ENCODE measurements around the gene CHRNB4.

Gene CHRNB4

GRCh38 chr15:78633348-78633747 is 7.7 kb downstream of the CHRNB4 start:
- DNase-seq (ENCODE audit: low read depth in 2 of 2) = no peak

DNA sequence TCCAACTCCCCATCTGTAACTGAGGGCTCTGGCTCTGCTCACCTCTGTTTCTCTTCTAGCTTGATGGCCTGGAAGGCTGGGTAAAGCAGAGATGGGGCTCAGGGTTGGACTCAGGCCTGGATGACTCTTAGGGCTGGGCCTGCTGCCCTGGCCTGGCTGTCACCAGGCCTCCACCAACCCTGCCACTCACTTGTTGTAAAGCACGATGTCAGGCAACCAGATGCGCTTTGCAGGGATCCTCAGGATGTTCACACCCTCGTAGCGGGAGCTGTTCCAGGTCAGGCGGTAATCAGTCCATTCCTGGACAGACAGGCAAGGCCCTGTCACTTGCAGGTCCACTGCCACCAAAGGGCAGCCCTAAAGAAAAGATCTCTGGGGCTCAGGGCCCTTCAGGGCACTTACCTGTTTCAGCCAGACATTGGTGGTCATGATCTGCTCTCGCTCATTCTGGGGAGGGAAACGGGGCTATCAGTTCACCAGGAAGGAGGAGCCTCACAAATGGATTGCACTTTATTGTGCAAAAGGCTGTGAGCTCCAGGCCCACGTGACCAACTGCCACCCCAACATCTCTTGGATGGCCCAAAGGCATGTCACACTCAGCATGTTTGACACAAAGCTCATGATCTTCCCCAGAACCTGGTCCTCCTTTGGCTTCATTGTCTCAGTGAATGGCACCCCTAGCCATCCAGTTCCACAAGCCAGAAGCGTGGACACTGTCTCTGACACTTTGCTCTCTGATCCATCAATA is 9.9 kb downstream of the CHRNB4 start:
- DNase-seq (ENCODE audit: low read depth in 2 of 2) = no peak

DNA sequence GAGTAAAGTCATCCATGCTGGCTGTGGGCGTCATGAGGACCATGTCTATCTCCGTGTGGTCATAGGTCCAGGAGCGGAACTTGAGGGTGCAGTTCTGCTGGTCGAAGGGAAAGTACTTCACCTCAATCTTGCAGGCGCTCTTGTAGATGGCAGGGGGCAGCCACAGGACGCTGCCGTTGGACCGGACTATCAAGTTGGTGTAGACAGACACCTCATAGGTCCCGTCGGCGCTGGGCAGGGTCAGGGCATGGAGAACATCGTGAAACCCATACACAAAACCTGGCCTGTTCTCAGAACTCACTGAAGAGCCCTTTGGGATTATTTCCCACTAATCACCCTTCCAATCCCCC is 11.3 kb downstream of the CHRNB4 start:
- no peak for DNase-seq (ENCODE audit: low read depth in 2 of 2)

DNA sequence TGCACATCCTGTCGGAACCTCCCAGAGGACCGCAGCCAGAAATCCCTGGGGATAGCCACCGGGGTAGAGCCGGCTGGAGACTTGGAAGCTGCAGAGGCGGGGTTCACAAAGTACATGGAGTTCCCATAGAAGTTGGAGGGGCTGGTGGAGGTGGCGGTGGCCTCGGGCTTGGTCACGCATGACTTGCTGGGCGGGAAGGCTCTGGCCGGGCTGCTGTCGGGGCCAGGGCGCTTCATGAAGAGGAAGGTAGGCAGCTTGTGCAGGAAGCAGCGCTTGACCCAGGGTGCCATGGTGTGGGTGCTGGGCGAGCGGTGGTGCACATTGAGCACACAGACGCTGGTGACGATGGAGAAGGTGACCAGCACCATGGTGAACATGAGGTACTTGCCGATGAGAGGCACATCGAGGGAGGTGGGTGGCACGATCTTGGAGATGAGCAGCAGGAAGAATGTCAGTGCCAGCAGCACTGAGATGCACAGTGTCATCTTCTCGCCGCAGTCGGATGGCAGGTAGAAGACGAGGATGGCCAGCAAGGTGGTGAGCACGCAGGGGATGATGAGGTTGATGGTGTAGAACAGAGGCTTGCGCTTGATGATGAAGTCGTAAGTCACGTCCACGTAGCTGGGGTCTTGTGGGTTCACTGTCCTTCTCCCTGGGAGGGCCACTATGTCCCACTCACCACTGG is 11.8 kb downstream of the CHRNB4 start:
- DNase-seq (ENCODE audit: low read depth in 2 of 2) = no peak

GRCh38 chr15:78628227-78628626 is 12.8 kb downstream of the CHRNB4 start:
- DNase-seq (ENCODE audit: low read depth in 2 of 2) = no peak

- DNase-seq (ENCODE audit: low read depth in 2 of 2) = no peak
Observed at GRCh38 chr15:78627348-78627747, 13.7 kb downstream of the CHRNB4 start.

DNA sequence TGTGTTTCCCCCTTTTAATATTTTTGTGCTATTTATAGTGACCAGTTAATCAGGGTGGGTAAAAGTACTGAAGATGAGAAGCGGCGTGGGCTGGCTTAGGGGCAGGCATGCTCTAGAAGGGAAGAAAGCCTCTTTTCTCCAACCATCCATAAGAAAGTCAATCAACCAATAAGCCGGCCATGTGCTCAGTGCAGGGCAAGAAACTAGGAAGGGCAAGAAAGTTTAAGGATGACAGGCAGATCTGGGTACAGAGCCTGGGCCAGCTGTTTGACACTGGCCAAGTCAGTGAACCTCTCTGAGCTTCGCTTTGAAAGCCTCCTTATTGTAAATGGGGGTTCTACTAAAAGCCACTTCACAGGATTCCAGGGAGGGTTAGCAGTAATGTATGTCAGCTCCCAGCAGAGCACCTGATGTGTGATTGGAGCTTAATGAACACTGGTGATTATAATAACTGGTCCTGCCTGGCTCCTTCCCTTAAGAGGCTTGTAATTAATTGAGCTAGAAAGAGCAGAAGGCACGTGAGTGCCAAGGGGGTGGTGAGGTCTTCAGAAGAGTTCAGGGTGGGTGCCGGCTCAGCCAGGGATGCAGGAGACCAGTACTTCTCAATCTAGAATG is 14.5 kb downstream of the CHRNB4 start:
- DNase-seq (ENCODE audit: low read depth in 2 of 2) = no peak

DNA sequence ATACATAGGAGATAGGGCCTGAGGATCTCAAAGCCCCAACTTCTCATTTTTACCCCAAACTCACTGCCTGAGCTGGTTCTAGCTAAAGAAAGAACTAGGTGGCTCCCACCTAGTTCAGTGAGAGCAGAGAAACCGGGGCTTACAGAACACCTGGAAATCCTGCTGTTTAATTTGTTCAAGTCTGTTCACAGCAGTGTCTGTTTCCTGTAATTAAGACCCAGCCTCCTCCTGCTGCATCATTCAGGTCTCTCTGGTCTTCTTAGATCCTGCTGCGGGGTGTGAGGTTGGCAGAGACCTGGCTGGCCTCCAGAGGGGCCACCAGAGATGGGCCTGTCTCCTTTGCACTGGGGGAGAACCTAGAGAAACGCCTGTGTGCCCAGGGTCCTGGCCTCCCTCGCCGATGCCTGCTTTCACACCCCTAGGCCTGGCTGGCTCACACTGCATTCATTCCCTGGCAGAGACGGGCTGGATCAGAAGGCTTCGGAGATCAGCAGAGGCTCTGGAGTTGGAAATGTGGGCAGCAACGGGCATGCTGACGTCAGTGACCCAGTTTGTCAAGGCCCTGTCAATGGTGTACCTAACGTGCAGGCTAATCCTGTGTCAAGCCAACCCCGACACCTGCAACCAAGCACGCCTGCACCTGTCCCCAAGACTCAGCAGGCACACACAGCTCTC is 15.3 kb downstream of the CHRNB4 start:
- DNase-seq (ENCODE audit: low read depth in 2 of 2) = no peak

GRCh38 chr15:78624651-78625590 is 16.1 kb downstream of the CHRNB4 start:
- DNase-seq (ENCODE audit: low read depth in 2 of 2) = no peak

- DNase-seq (ENCODE audit: low read depth in 2 of 2) = no peak
Observed at GRCh38 chr15:78623786-78624497, 17.1 kb downstream of the CHRNB4 start.

GRCh38 chr15:78621810-78622402 is 19.1 kb downstream of the CHRNB4 start:
- DNase-seq (ENCODE audit: low read depth in 2 of 2) = no peak

- no peak for DNase-seq (ENCODE audit: low read depth in 2 of 2)
Observed at GRCh38 chr15:78620527-78621421, 20.2 kb downstream of the CHRNB4 start, which contains the start of gene CHRNA3. Gene CHRNA3 (minus strand): TSS chr15:78620996. CDS start chr15:78620794, 202 bp downstream.

- DNase-seq (ENCODE audit: low read depth in 2 of 2) = no peak
Observed at GRCh38 chr15:78620021-78620526, 20.9 kb downstream of the CHRNB4 start.

DNA sequence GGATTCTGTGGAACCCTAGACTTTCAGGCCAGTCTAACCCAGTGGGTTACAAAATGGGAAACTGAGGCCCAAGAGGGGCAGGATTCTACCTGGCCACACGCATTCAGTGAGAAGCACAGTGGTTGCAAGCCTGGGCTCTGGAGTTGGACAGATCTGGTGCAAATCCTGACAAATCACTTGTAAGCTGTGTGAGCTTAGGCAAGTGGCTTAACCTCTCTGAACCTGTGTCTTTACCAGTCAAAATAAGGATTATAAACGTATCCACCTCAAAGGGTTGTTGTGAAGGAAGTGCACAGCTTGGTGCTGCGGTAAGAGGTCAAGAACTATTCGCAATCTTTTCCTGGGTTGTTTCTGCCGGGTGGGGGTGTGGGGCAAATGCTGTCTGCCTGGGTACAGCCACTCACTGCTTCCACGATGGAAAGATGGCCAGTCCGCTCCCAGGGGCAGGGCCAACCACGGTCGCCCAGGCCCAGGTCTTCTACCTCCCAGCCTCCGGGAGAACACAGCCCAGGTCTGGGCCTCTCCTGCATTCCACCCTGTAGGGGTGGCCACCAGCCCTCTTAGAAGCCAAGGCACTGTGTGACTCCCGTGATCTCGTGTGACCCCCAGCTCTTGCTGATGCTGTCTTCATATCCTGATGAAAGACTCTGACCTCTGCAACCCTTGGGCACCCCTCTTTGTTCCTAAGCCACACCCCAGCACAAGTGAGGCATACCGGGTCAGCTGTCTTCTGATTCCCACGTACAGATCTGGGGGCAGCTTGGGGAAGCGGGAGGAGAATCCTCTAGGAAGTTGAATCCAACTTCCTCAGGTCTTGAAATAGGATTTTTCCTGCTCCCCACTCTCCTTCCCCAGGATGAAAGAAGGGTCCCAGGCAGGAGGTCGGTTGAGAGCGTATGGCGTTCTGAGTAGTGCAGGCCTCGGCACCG is 21.7 kb downstream of the CHRNB4 start:
- DNase-seq (ENCODE audit: low read depth in 2 of 2) = no peak

DNA sequence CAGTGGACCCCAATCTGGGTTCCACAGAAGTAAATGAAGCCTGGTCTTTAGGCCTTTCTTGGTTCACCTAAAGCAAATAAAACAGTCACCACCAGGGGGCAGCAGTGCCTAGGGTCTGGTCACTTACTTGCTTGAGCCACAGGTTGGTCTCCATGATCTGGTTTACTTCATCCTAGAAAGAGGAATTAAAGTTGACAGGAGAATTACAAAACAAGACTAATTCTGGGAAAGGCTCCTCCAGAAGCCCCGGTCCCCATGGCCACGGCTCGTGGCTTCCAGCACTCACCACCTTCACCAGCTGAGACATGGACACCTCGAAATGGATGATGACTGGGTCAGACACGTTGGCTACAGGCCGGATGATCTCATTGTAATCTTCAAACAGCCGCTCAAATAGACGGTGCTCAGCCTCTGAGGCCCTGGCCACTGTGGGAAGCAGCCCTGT is 22.5 kb downstream of the CHRNB4 start:
- DNase-seq (ENCODE audit: low read depth in 2 of 2) = peak; percentile 67 to 81

DNA sequence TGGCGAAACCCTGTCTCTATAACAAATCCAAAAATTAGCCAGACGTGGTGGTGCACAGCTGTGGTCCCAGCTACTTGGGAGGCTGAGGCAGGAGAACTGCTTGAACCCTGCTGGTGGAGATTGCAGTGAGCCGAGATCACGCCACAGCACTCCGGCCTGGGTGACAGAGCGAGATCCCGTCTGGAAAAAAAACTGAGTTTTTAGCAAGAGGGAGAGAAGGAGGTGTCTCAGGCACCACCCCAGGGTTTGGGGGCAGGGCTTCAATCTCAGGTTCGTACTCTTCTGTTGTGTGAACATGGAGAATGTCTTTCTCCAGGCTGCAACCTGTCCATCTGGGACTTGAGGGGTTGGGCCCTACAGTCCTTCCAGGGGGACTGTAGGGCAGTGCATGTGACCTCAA is 22.9 kb downstream of the CHRNB4 start:
- no peak for DNase-seq (ENCODE audit: low read depth in 2 of 2)

DNA sequence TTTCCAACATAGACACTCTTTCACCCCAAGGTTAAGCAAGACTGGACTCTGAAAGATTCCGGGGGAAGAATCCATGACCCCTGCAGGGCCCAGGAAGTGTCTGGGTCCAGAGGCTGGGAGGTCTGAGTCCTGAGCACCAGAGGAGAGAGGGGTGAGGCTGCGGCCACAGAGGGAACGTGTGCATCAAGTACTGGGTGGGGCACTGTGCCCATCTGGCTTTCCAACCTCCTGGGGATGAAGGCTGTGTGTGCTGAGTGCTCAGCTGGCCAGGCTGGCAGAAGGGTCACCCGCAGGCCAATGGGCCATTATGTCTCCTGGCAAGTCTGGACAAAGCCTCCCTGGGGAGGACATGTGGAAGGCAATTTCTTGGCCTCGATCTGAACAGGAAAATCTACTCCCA is 23.5 kb downstream of the CHRNB4 start:
- no peak for DNase-seq (ENCODE audit: low read depth in 2 of 2)

- no peak for DNase-seq (ENCODE audit: low read depth in 2 of 2)
Observed at GRCh38 chr15:78617076-78617475, 23.9 kb downstream of the CHRNB4 start.
